ENCODE measurements around the gene MROH8. TPM values are rescaled to one million over a fixed set of nuclear protein-coding genes. Genes with fewer than 3 reads are reported as not detected.

The MROH8 gene
- total RNA-seq, 2 donors from 2014 or later = 3.8 to 5.8 TPM

GRCh38 chr20:37172836-37173235 is 6.5 kb downstream of the MROH8 start:
- DNase-seq (ENCODE audit: low spot score) = no peak
- Histone ChIP-seq H3K27ac (no peak overlapping the region), H3K27me3 (no peaks in the 10 kb centered on the region), H3K4me3 (no peak overlapping the region), H3K36me3 (peaks cover 1% of the 10 kb centered on the region), H3K9me3 (no peaks in the 10 kb centered on the region), H3K4me1 (peaks cover 0 to 7% of the 10 kb centered on the region in 2 donors)
- TF ChIP-seq CTCF (IDR thresholded peaks at IDR 0.05) = no peak

- Histone ChIP-seq H3K9me3 (no peaks in the 10 kb centered on the region), H3K4me1 (no peaks in the 10 kb centered on the region), H3K4me3 (no peak overlapping the region), H3K27ac (no peak overlapping the region), H3K36me3 (peaks cover 7% of the 10 kb centered on the region), H3K27me3 (no peaks in the 10 kb centered on the region)
- no peak for TF ChIP-seq CTCF (IDR thresholded peaks at IDR 0.05)
- no peak for DNase-seq (ENCODE audit: low spot score)
Measured at GRCh38 chr20:37166867-37167266, 12.5 kb downstream of the MROH8 start.

- TF ChIP-seq CTCF (IDR thresholded peaks at IDR 0.05) = no peak
- no peaks in the 10 kb centered on the region for H3K27me3 ChIP-seq
- DNase-seq (ENCODE audit: low spot score) = no peak
- no peaks in the 10 kb centered on the region for H3K4me1 ChIP-seq
- no peaks in the 10 kb centered on the region for H3K9me3 ChIP-seq
- H3K4me3 ChIP-seq = no peak overlapping the region
- H3K36me3 ChIP-seq = peaks cover 7% of the 10 kb centered on the region
- no peak overlapping the region for H3K27ac ChIP-seq
Measured at GRCh38 chr20:37165031-37165430, 14.3 kb downstream of the MROH8 start.

- no peaks in the 10 kb centered on the region for H3K4me1 ChIP-seq
Measured at GRCh38 chr20:37163832-37164554, 15.4 kb downstream of the MROH8 start.

GRCh38 chr20:37162646-37163045 is 16.7 kb downstream of the MROH8 start:
- no peaks in the 10 kb centered on the region for H3K27me3 ChIP-seq
- no peak overlapping the region for H3K27ac ChIP-seq
- no peak for TF ChIP-seq CTCF (IDR thresholded peaks at IDR 0.05)
- peaks cover 4% of the 10 kb centered on the region for H3K36me3 ChIP-seq
- DNase-seq (ENCODE audit: low spot score) = no peak
- H3K9me3 ChIP-seq = no peaks in the 10 kb centered on the region
- H3K4me3 ChIP-seq = no peak overlapping the region
- H3K4me1 ChIP-seq = no peaks in the 10 kb centered on the region

More at GRCh38 chr20:37163832-37164554, 15.4 kb downstream of the MROH8 start:
- H3K9me3 ChIP-seq = no peaks in the 10 kb centered on the region
- H3K4me3 ChIP-seq = no peak overlapping the region
- H3K27me3 ChIP-seq = no peaks in the 10 kb centered on the region
- DNase-seq (ENCODE audit: low spot score) = no peak
- TF ChIP-seq CTCF (IDR thresholded peaks at IDR 0.05) = no peak
- no peak overlapping the region for H3K27ac ChIP-seq
- H3K36me3 ChIP-seq = peaks cover 7% of the 10 kb centered on the region

Measured in right atrium auricular region (tissue), 2 donors.